Small intestine (tissue), 7 donors: Measurements from ENCODE around the gene RRP15. TPM values are rescaled to one million over a fixed set of nuclear protein-coding genes. Genes with fewer than 3 reads are reported as not detected.

Source experiments
- DNase-seq, 2 donors: peaks; one replicate each; pipeline versions ENCODE4 v3.0.0 to v3.0.0-alpha.2; 2013
- FAIRE-seq: peaks from 2 replicates; lab custom pipeline; 2012; peaks lifted over from hg19 to GRCh38; lab: Jason Lieb, UNC
- H3K27ac ChIP-seq, 3 donors: one replicate each; pipeline ENCODE4 v1.5.1; 2013; ENCODE audit warnings: low read length in 2 of 3, mild to moderate bottlenecking in 2 of 3, control low read depth in 1 of 3, inconsistent platforms in 1 of 3, low read depth in 1 of 3, moderate library complexity in 1 of 3
- H3K27me3 ChIP-seq, 3 donors: one replicate each; pipeline ENCODE4 v1.6.1; 2013; ENCODE audit warnings: low read length in 3 of 3, inconsistent platforms in 1 of 3; ENCODE audit not compliant: control insufficient read depth in 3 of 3, insufficient read depth in 3 of 3
- H3K36me3 ChIP-seq, 3 donors: one replicate each; pipeline ENCODE4 v1.6.1; 2013; ENCODE audit warnings: low read length in 3 of 3, inconsistent platforms in 1 of 3, low read depth in 1 of 3, mild to moderate bottlenecking in 1 of 3, moderate library complexity in 1 of 3; ENCODE audit not compliant: control insufficient read depth in 3 of 3, insufficient read depth in 2 of 3
- H3K4me1 ChIP-seq, 3 donors: one replicate each; pipeline ENCODE4 v1.6.1; 2013; ENCODE audit warnings: low read length in 2 of 3, inconsistent platforms in 1 of 3, low read depth in 1 of 3, mild to moderate bottlenecking in 1 of 3, moderate library complexity in 1 of 3; ENCODE audit not compliant: control insufficient read depth in 3 of 3, insufficient read depth in 2 of 3
- H3K4me3 ChIP-seq, 3 donors: one replicate each; pipeline ENCODE4 v1.5.1; 2013; ENCODE audit warnings: low read length in 3 of 3, control low read depth in 1 of 3, inconsistent platforms in 1 of 3, low read depth in 1 of 3, mild to moderate bottlenecking in 1 of 3, moderate library complexity in 1 of 3
- H3K9me3 ChIP-seq, 2 donors: one replicate each; pipeline ENCODE4 v1.6.1; 2013; ENCODE audit warnings: low read depth in 1 of 2, low read length in 1 of 2; ENCODE audit not compliant: control insufficient read depth in 2 of 2, insufficient read depth in 1 of 2
- WGBS, 3 donors: extraction: QIAGEN DNeasy Blood & Tissue Kit; methylation state at CpG; one replicate each; pipeline ENCODE4 v1.1.7; 2013; 5-methylcytosine and 5-hydroxymethylcytosine counted together
- polyA plus RNA-seq, 4 donors: library from polyadenylated mRNA; stranded (reverse) in 3 of 4; unstranded in 1 of 4; fragments of 200-250 nt in 3 of 4; fragments of 120-200 nt in 1 of 4; gene quantifications; one replicate each; pipeline versions ENCODE4 v1.2.1 to v1.2.3, GENCODE V29; 2013
- donor health status: healthy with polysubstance abuse.
- donor health status: control.
- donor health status: control.
- donor health status: Bipolar disorder and iron deficiency.
- donor health status: healthy.

RRP15 gene
- polyA plus RNA-seq, 4 donors, result 1.3 to 11.4 (median 3.2) TPM

GRCh38 chr1:218257371-218257770 lies 27.7 kb upstream of the RRP15 start:
- peaks cover 0 to 11% of the 10 kb centered on the region in 2 donors for H3K9me3 ChIP-seq
- no peak overlapping the region for H3K4me3 ChIP-seq
- no peak overlapping the region for H3K27ac ChIP-seq
- FAIRE-seq (peak; percentile 83), DNase-seq (no peak)
- 3 to 24% (median 23%) methylated on average over 1 of the region's 1 CpG for WGBS, 3 donors
- peaks cover 0 to 3% (median 3%) of the 10 kb centered on the region in 3 donors for H3K4me1 ChIP-seq
- no peaks in the 10 kb centered on the region for H3K36me3 ChIP-seq
- H3K27me3 ChIP-seq, result no peaks in the 10 kb centered on the region

- H3K27me3 ChIP-seq, result no peaks in the 10 kb centered on the region
- FAIRE-seq (no peak), DNase-seq (no peak)
- 84 to 85% (median 85%) methylated on average over 2 of the region's 2 CpGs for WGBS, 3 donors
- H3K4me1 ChIP-seq, result peaks cover 0 to 3% (median 3%) of the 10 kb centered on the region in 3 donors
- H3K27ac ChIP-seq, result no peak overlapping the region
- no peak overlapping the region for H3K4me3 ChIP-seq
- H3K36me3 ChIP-seq, result no peaks in the 10 kb centered on the region
- H3K9me3 ChIP-seq, result peaks cover 0 to 11% of the 10 kb centered on the region in 2 donors
These were observed 27.1 kb upstream of the RRP15 start for GRCh38 chr1:218257971-218258370.

DNA sequence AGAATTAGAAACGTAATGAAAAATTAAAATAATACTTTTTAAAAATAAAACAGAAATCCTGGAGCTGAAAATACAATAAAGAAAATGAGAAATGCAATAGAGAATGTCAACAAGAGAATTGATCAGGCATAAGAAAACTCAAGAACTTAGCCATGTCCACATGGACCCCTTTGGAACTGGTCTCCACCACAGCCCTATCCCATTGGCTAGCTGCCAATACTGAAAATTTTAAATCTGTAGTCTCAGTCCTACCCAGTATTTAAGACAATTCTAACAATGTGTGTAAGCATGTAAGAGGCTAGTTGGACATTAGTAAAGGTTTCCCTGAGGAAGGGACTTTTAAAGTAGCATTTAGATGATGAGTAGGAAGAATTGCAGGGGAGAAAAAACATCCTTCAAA lies 25.8 kb upstream of the RRP15 start:
- Histone ChIP-seq H3K4me1 (peaks cover 0 to 3% (median 0%) of the 10 kb centered on the region in 3 donors), H3K36me3 (no peaks in the 10 kb centered on the region), H3K27me3 (no peaks in the 10 kb centered on the region), H3K4me3 (no peak overlapping the region), H3K9me3 (peaks cover 0 to 11% of the 10 kb centered on the region in 2 donors), H3K27ac (no peak overlapping the region)
- DNase-seq (no peak), FAIRE-seq (no peak)
- 69 to 84% (median 77%) methylated on average over 1 of the region's 1 CpG for WGBS, 3 donors

DNA sequence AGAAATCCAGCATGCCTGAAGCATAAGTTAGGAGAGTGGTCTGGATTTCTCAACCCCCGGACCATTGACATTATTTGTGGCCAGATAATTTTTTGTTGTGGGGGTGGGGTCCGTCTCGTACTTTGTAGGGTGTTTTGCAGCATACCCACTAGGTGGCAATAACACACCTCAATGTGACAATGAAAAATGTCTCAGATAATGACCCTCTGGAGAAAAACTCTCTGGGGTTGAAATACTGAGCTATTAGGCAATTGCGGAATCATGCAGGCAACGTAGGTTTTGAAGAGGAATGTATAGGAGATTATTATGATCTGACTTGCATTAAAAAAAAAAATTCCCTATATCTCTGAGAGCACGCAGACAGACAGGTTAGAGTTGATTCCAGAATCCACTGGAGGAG lies 25.3 kb upstream of the RRP15 start:
- DNase-seq (peak; percentile 5 to 49), FAIRE-seq (no peak)
- 19 to 31% (median 27%) methylated on average over 6 of the region's 6 CpGs for WGBS, 3 donors
- Histone ChIP-seq H3K9me3 (peaks cover 0 to 11% of the 10 kb centered on the region in 2 donors), H3K27ac (no peak overlapping the region), H3K36me3 (no peaks in the 10 kb centered on the region), H3K4me1 (peaks cover 0 to 3% (median 0%) of the 10 kb centered on the region in 3 donors), H3K4me3 (no peak overlapping the region), H3K27me3 (no peaks in the 10 kb centered on the region)

DNA sequence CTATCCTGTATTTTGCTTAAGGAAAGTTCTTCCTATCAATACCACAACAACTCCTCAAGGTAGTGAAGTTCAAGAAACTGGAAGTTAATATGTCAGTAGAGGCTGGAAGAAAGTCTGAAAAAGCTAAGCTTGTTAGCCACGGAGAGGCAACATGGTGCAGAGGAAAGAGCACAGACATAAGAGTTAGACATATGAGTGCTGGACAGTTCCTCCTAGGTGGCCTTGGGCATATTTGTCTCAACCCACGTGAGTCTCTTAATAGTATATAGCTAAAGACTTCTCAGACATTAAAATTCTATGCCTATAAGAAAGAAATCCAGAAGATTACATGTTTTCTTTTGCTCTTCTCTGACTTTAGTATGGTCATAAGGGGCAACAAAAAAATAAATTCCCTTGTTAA lies 22.8 kb upstream of the RRP15 start:
- no peak for DNase-seq
- no peak for FAIRE-seq
- Histone ChIP-seq H3K4me1 (no peaks in the 10 kb centered on the region), H3K36me3 (no peaks in the 10 kb centered on the region), H3K27ac (no peak overlapping the region), H3K4me3 (no peak overlapping the region), H3K27me3 (peaks cover 0 to 4% (median 0%) of the 10 kb centered on the region in 3 donors), H3K9me3 (peaks cover 0 to 11% of the 10 kb centered on the region in 2 donors)
- 46 to 57% (median 51%) methylated on average over 2 of the region's 2 CpGs for WGBS, 3 donors

GRCh38 chr1:218266356-218266755 lies 18.7 kb upstream of the RRP15 start:
- Histone ChIP-seq H3K27me3 (peaks cover 0 to 4% (median 0%) of the 10 kb centered on the region in 3 donors), H3K4me3 (no peak overlapping the region), H3K36me3 (no peaks in the 10 kb centered on the region), H3K4me1 (no peaks in the 10 kb centered on the region), H3K9me3 (no peaks in the 10 kb centered on the region), H3K27ac (no peak overlapping the region)
- FAIRE-seq (no peak), DNase-seq (no peak)
- 51 to 66% (median 61%) methylated on average over 2 of the region's 2 CpGs for WGBS, 3 donors

GRCh38 chr1:218272366-218272765 lies 12.7 kb upstream of the RRP15 start:
- no peak overlapping the region for H3K4me3 ChIP-seq
- no peak for FAIRE-seq
- H3K36me3 ChIP-seq, result no peaks in the 10 kb centered on the region
- no peaks in the 10 kb centered on the region for H3K9me3 ChIP-seq
- peaks cover 0 to 2% (median 0%) of the 10 kb centered on the region in 3 donors for H3K27me3 ChIP-seq
- DNase-seq, result no peak
- H3K4me1 ChIP-seq, result peaks cover 0 to 12% (median 0%) of the 10 kb centered on the region in 3 donors
- WGBS, 3 donors, result 91 to 95% (median 93%) methylated on average over 6 of the region's 6 CpGs
- H3K27ac ChIP-seq, result no peak overlapping the region

DNA sequence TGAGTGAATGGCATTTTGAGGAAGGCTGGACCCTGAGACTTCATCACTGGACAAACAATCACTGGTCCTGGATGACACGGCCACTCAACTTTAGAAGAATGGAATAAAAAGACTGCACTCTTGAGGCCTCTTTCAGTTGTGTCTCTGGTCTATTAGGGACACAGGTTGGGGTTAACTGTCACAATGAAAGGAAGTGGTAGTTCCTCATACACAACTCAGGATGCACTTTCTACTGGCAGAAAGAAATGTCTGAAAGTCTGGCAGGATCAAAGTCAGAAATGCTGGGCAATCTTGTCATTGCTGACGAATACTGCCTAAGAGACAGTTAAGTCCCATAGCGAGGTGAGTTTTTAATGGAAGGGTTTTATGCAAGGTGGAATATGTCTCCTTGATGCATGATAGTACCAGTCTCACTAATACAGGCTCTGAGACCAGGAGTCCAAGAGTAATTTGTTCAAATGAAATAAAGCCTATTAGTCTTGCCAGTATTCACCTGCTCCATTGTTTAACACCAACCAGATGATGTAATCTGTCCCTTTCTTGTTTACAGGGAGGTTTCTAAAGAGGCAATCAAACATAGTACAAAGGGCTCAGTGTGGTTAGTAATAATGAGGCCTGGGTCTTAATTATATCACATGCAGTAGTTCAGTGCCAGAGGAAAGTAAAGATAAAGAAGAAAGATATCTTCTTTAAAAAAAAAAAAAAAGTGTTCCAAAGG lies 11.2 kb upstream of the RRP15 start:
- peaks cover 0 to 2% (median 0%) of the 10 kb centered on the region in 3 donors for H3K27me3 ChIP-seq
- H3K4me1 ChIP-seq, result peaks cover 0 to 12% (median 0%) of the 10 kb centered on the region in 3 donors
- no peaks in the 10 kb centered on the region for H3K9me3 ChIP-seq
- H3K4me3 ChIP-seq, result no peak overlapping the region
- DNase-seq (peak; percentile 73 to 91), FAIRE-seq (no peak)
- no peaks in the 10 kb centered on the region for H3K36me3 ChIP-seq
- H3K27ac ChIP-seq, result peak overlapping the region in 2 of 3 donors; percentile 61 to 77
- WGBS, 3 donors, result 25 to 52% (median 41%) methylated on average over 3 of the region's 3 CpGs
